ENCODE data around the gene AGMAT. TPM values are rescaled to one million over a fixed set of nuclear protein-coding genes. Genes with fewer than 3 reads are reported as not detected.

The AGMAT gene
- total and polyA plus RNA-seq, 2 experiments from 2014 or later: 0.12 to 0.45 TPM

- peak overlapping the region; percentile 88 for H3K27ac ChIP-seq
- peaks cover 2% of the 10 kb centered on the region for H3K4me1 ChIP-seq (ENCODE audit: low read depth)
- H3K27me3 ChIP-seq: no peaks in the 10 kb centered on the region
- peak; percentile 94 to 98 for DNase-seq (ENCODE audit: low read depth in 1 of 2, low spot score in 1 of 2)
- no peaks in the 10 kb centered on the region for H3K9me3 ChIP-seq (ENCODE audit: low read depth)
- H3K36me3 ChIP-seq: no peaks in the 10 kb centered on the region
- TF ChIP-seq CTCF (IDR thresholded peaks at IDR 0.05; ENCODE audit: low read depth, low read length): no peak
- peak overlapping the region; percentile 66 for H3K4me3 ChIP-seq
Measured at GRCh38 chr1:15603050-15603965, 18.5 kb upstream of the AGMAT start.

- Histone ChIP-seq H3K4me3 (no peak overlapping the region), H3K27ac (no peak overlapping the region), H3K36me3 (no peaks in the 10 kb centered on the region), H3K9me3 (ENCODE audit: low read depth) (no peaks in the 10 kb centered on the region), H3K4me1 (ENCODE audit: low read depth) (peaks cover 15% of the 10 kb centered on the region), H3K27me3 (no peaks in the 10 kb centered on the region)
- TF ChIP-seq CTCF (IDR thresholded peaks at IDR 0.05; ENCODE audit: low read depth, low read length): no peak
- no peak for DNase-seq (ENCODE audit: low read depth in 1 of 2, low spot score in 1 of 2)
Measured at GRCh38 chr1:15598436-15598835, 13.6 kb upstream of the AGMAT start.

GRCh38 chr1:15595809-15596617, 11.2 kb upstream of the AGMAT start:
- TF ChIP-seq CTCF (IDR thresholded peaks at IDR 0.05; ENCODE audit: low read depth, low read length): no peak
- Histone ChIP-seq H3K4me3 (no peak overlapping the region), H3K27ac (peak overlapping the region; percentile 46), H3K36me3 (no peaks in the 10 kb centered on the region), H3K9me3 (ENCODE audit: low read depth) (no peaks in the 10 kb centered on the region), H3K4me1 (ENCODE audit: low read depth) (peaks cover 15% of the 10 kb centered on the region), H3K27me3 (no peaks in the 10 kb centered on the region)
- no peak for DNase-seq (ENCODE audit: low read depth in 1 of 2, low spot score in 1 of 2)

GRCh38 chr1:15592285-15592684, 7.4 kb upstream of the AGMAT start:
- TF ChIP-seq CTCF (IDR thresholded peaks at IDR 0.05; ENCODE audit: low read depth, low read length): no peak
- Histone ChIP-seq H3K4me3 (no peak overlapping the region), H3K27me3 (no peaks in the 10 kb centered on the region), H3K9me3 (ENCODE audit: low read depth) (no peaks in the 10 kb centered on the region), H3K36me3 (no peaks in the 10 kb centered on the region), H3K4me1 (ENCODE audit: low read depth) (peaks cover 11% of the 10 kb centered on the region), H3K27ac (no peak overlapping the region)
- no peak for DNase-seq (ENCODE audit: low read depth in 1 of 2, low spot score in 1 of 2)

GRCh38 chr1:15583016-15583706, 1.7 kb downstream of the AGMAT start:
- DNase-seq (ENCODE audit: low read depth in 1 of 2, low spot score in 1 of 2): peak in 1 of 2 donors; percentile 54
- Histone ChIP-seq H3K36me3 (no peaks in the 10 kb centered on the region), H3K4me1 (ENCODE audit: low read depth) (no peaks in the 10 kb centered on the region), H3K27ac (no peak overlapping the region), H3K27me3 (peaks cover 7% of the 10 kb centered on the region), H3K9me3 (ENCODE audit: low read depth) (no peaks in the 10 kb centered on the region), H3K4me3 (no peak overlapping the region)
- TF ChIP-seq CTCF (IDR thresholded peaks at IDR 0.05; ENCODE audit: low read depth, low read length): no peak

All from cardiac muscle cell (in vitro differentiated cells and primary cell).